Measurements from ENCODE around the gene SAMD4A. TPM values are rescaled to one million over a fixed set of nuclear protein-coding genes. Genes with fewer than 3 reads are reported as not detected.

Gene SAMD4A
- total RNA-seq, 2 experiments from 2014 or later = 4.6 to 4.7 TPM

GRCh38 chr14:54711312-54711711 is 144.4 kb downstream of the SAMD4A start:
- Mint-ChIP-seq H3K4me1 (peaks cover 18% of the 10 kb centered on the region), H3K4me3 (no peak overlapping the region), H3K27me3 (no peaks in the 10 kb centered on the region), H3K9me3 (peaks cover 5% of the 10 kb centered on the region), H3K36me3 (peaks cover 10% of the 10 kb centered on the region), H3K27ac (no peak overlapping the region)
- DNase-seq = no peak

- H3K9me3 Mint-ChIP-seq = peaks cover 5% of the 10 kb centered on the region
- no peak overlapping the region for H3K27ac Mint-ChIP-seq
- no peaks in the 10 kb centered on the region for H3K27me3 Mint-ChIP-seq
- peaks cover 10% of the 10 kb centered on the region for H3K36me3 Mint-ChIP-seq
- H3K4me3 Mint-ChIP-seq = no peak overlapping the region
- H3K4me1 Mint-ChIP-seq = peaks cover 18% of the 10 kb centered on the region
- no peak for DNase-seq
Observed at GRCh38 chr14:54711812-54712464, 145.0 kb downstream of the SAMD4A start.

GRCh38 chr14:54712465-54713200 is 145.7 kb downstream of the SAMD4A start:
- H3K27ac Mint-ChIP-seq = peak overlapping the region; percentile 1
- peaks cover 18% of the 10 kb centered on the region for H3K4me1 Mint-ChIP-seq
- no peak for DNase-seq
- H3K9me3 Mint-ChIP-seq = peaks cover 5% of the 10 kb centered on the region
- no peaks in the 10 kb centered on the region for H3K27me3 Mint-ChIP-seq
- H3K36me3 Mint-ChIP-seq = peaks cover 10% of the 10 kb centered on the region
- H3K4me3 Mint-ChIP-seq = no peak overlapping the region

GRCh38 chr14:54713379-54713778 is 146.5 kb downstream of the SAMD4A start:
- no peak overlapping the region for H3K4me3 Mint-ChIP-seq
- no peaks in the 10 kb centered on the region for H3K27me3 Mint-ChIP-seq
- H3K4me1 Mint-ChIP-seq = peaks cover 18% of the 10 kb centered on the region
- peaks cover 5% of the 10 kb centered on the region for H3K9me3 Mint-ChIP-seq
- DNase-seq = no peak
- peaks cover 10% of the 10 kb centered on the region for H3K36me3 Mint-ChIP-seq
- H3K27ac Mint-ChIP-seq = no peak overlapping the region

GRCh38 chr14:54715239-54715638 is 148.3 kb downstream of the SAMD4A start:
- Mint-ChIP-seq H3K9me3 (peaks cover 9% of the 10 kb centered on the region), H3K27me3 (no peaks in the 10 kb centered on the region), H3K4me1 (peaks cover 18% of the 10 kb centered on the region), H3K27ac (no peak overlapping the region), H3K36me3 (peaks cover 10% of the 10 kb centered on the region), H3K4me3 (no peak overlapping the region)
- no peak for DNase-seq

- DNase-seq = no peak
- peaks cover 10% of the 10 kb centered on the region for H3K36me3 Mint-ChIP-seq
- no peaks in the 10 kb centered on the region for H3K27me3 Mint-ChIP-seq
- H3K9me3 Mint-ChIP-seq = peaks cover 9% of the 10 kb centered on the region
- no peak overlapping the region for H3K27ac Mint-ChIP-seq
- H3K4me3 Mint-ChIP-seq = no peak overlapping the region
- peaks cover 18% of the 10 kb centered on the region for H3K4me1 Mint-ChIP-seq
Observed at GRCh38 chr14:54715811-54716210, 148.9 kb downstream of the SAMD4A start.

- H3K36me3 Mint-ChIP-seq = peaks cover 5% of the 10 kb centered on the region
- H3K9me3 Mint-ChIP-seq = peaks cover 3% of the 10 kb centered on the region
- DNase-seq = no peak
- no peak overlapping the region for H3K27ac Mint-ChIP-seq
- H3K27me3 Mint-ChIP-seq = no peaks in the 10 kb centered on the region
- no peak overlapping the region for H3K4me3 Mint-ChIP-seq
- H3K4me1 Mint-ChIP-seq = peaks cover 15% of the 10 kb centered on the region
Observed at GRCh38 chr14:54716862-54717261, 149.9 kb downstream of the SAMD4A start.

- Mint-ChIP-seq H3K4me1 (peaks cover 8% of the 10 kb centered on the region), H3K27ac (no peak overlapping the region), H3K4me3 (no peak overlapping the region), H3K9me3 (peaks cover 3% of the 10 kb centered on the region), H3K27me3 (no peaks in the 10 kb centered on the region), H3K36me3 (no peaks in the 10 kb centered on the region)
- no peak for DNase-seq
Observed at GRCh38 chr14:54718046-54718445, 151.1 kb downstream of the SAMD4A start.

- Mint-ChIP-seq H3K9me3 (peaks cover 3% of the 10 kb centered on the region), H3K4me3 (no peak overlapping the region), H3K27ac (no peak overlapping the region), H3K36me3 (no peaks in the 10 kb centered on the region), H3K4me1 (peaks cover 8% of the 10 kb centered on the region), H3K27me3 (peaks cover 5% of the 10 kb centered on the region)
- DNase-seq = no peak
Observed at GRCh38 chr14:54719406-54719805, 152.5 kb downstream of the SAMD4A start.

- Mint-ChIP-seq H3K9me3 (peaks cover 3% of the 10 kb centered on the region), H3K4me3 (no peak overlapping the region), H3K4me1 (peaks cover 12% of the 10 kb centered on the region), H3K27me3 (peaks cover 20% of the 10 kb centered on the region), H3K27ac (no peak overlapping the region), H3K36me3 (peaks cover 2% of the 10 kb centered on the region)
- DNase-seq = no peak
Observed at GRCh38 chr14:54722791-54723432, 156.0 kb downstream of the SAMD4A start.

- Mint-ChIP-seq H3K4me1 (peaks cover 23% of the 10 kb centered on the region), H3K9me3 (peaks cover 3% of the 10 kb centered on the region), H3K36me3 (peaks cover 2% of the 10 kb centered on the region), H3K27ac (no peak overlapping the region), H3K4me3 (no peak overlapping the region), H3K27me3 (peaks cover 20% of the 10 kb centered on the region)
- no peak for DNase-seq
Observed at GRCh38 chr14:54724123-54724522, 157.2 kb downstream of the SAMD4A start.

GRCh38 chr14:54724676-54725325 is 157.9 kb downstream of the SAMD4A start:
- Mint-ChIP-seq H3K4me1 (peaks cover 30% of the 10 kb centered on the region), H3K27ac (no peak overlapping the region), H3K9me3 (peaks cover 3% of the 10 kb centered on the region), H3K36me3 (peaks cover 2% of the 10 kb centered on the region), H3K4me3 (no peak overlapping the region), H3K27me3 (peaks cover 20% of the 10 kb centered on the region)
- no peak for DNase-seq

GRCh38 chr14:54725998-54726397 is 159.1 kb downstream of the SAMD4A start:
- peaks cover 38% of the 10 kb centered on the region for H3K4me1 Mint-ChIP-seq
- DNase-seq = no peak
- H3K27me3 Mint-ChIP-seq = peaks cover 20% of the 10 kb centered on the region
- H3K27ac Mint-ChIP-seq = no peak overlapping the region
- peaks cover 2% of the 10 kb centered on the region for H3K36me3 Mint-ChIP-seq
- H3K9me3 Mint-ChIP-seq = no peaks in the 10 kb centered on the region
- H3K4me3 Mint-ChIP-seq = no peak overlapping the region

GRCh38 chr14:54727929-54728328 is 161.0 kb downstream of the SAMD4A start:
- H3K4me3 Mint-ChIP-seq = no peak overlapping the region
- H3K27ac Mint-ChIP-seq = no peak overlapping the region
- H3K27me3 Mint-ChIP-seq = peaks cover 20% of the 10 kb centered on the region
- peaks cover 2% of the 10 kb centered on the region for H3K36me3 Mint-ChIP-seq
- H3K9me3 Mint-ChIP-seq = no peaks in the 10 kb centered on the region
- H3K4me1 Mint-ChIP-seq = peaks cover 39% of the 10 kb centered on the region
- no peak for DNase-seq
